GM12878 (cell line): Measurements from ENCODE around the gene KCNIP2. TPM values are rescaled to one million over a fixed set of nuclear protein-coding genes. Genes with fewer than 3 reads are reported as not detected.

Experiments
- ATAC-seq: fragments of 200-7000 bp; cut with Tn5 transposase; 3 replicates; pipeline ENCODE4 v1.9.1; 2020; ENCODE audit warnings: mild to moderate bottlenecking, moderate library complexity
- BruUV-seq: library from RNA; stranded (reverse); fragments of 400-500 nt; replicated peaks from 2 replicates; lab custom pipeline; 2021; lab: Mats Ljungman, UMichigan
- CTCF ChIA-PET: fragments of 300-600 bp; sonication (Branson Sonifier 250); formaldehyde crosslinking; extraction: SDS; loops from one replicate; lab custom pipeline; 2021; ENCODE audit warnings: inconsistent platforms; lab: Yijun Ruan, JAX
- POLR2A ChIA-PET: fragments of 350-600 bp; formaldehyde crosslinking; extraction: SDS; loops from one replicate; lab custom pipeline; 2021; ENCODE audit warnings: inconsistent platforms; lab: Charles Lee
- RAD21 ChIA-PET: fragments of 300-600 bp; sonication (Branson Sonifier 250); formaldehyde crosslinking; loops from one replicate; lab custom pipeline; 2023; ENCODE audit warnings: antibody characterized with exemption; ENCODE audit not compliant: unreplicated experiment; lab: Charles Lee
- SMC1A ChIA-PET: fragments of 300-600 bp; sonication (Branson Sonifier 250); formaldehyde crosslinking; loops from one replicate; lab custom pipeline; 2023; ENCODE audit not compliant: unreplicated experiment, uncharacterized antibody; lab: Charles Lee
- DNase-seq: peaks from one replicate; pipeline ENCODE4 v3.0.0-alpha.2; 2011; ENCODE audit warnings: low read depth, low spot score
- FAIRE-seq: peaks from 3 replicates; lab custom pipeline; 2011; peaks lifted over from hg19 to GRCh38; lab: Jason Lieb, UNC
- H2AFZ ChIP-seq: 2 replicates; pipeline ENCODE4 v1.6.0; 2011; ENCODE audit warnings: low read depth, low read length, control low read depth; ENCODE audit not compliant: control insufficient read depth
- H3K27ac ChIP-seq: 2 replicates; pipeline ENCODE4 v1.5.1; 2011; ENCODE audit warnings: control low read depth; ENCODE audit not compliant: control insufficient read depth, insufficient read depth
- H3K27me3 ChIP-seq, 2 experiments: replicated peaks in 1 of 2; 2 replicates each; pipeline versions ENCODE4 v1.6.0 to v1.6.1; 2011; ENCODE audit warnings: low read length in 1 of 2; ENCODE audit not compliant: control insufficient read depth in 2 of 2, insufficient read depth in 2 of 2
- H3K36me3 ChIP-seq, 2 experiments: 2 replicates each; pipeline ENCODE4 v1.5.1; 2011; ENCODE audit warnings: low read length in 1 of 2; ENCODE audit not compliant: control insufficient read depth in 2 of 2, insufficient read depth in 2 of 2
- H3K4me1 ChIP-seq: 2 replicates; pipeline ENCODE4 v1.6.1; 2011; ENCODE audit warnings: mild to moderate bottlenecking, low read length, moderate library complexity, mixed read lengths; ENCODE audit not compliant: control insufficient read depth, insufficient read depth
- H3K4me2 ChIP-seq: 2 replicates; pipeline ENCODE4 v1.6.0; 2011; ENCODE audit warnings: control low read depth; ENCODE audit not compliant: control insufficient read depth, insufficient read depth
- H3K4me3 ChIP-seq: fragments of 200-600 bp; sonication (generic); 2 replicates; pipeline ENCODE4 v1.5.1; 2016
- H3K79me2 ChIP-seq: 2 replicates; pipeline ENCODE4 v1.6.0; 2011; ENCODE audit warnings: low read length; ENCODE audit not compliant: control insufficient read depth, insufficient read depth
- H3K9ac ChIP-seq: 2 replicates; pipeline ENCODE4 v1.8.0; 2011; ENCODE audit warnings: low read length, control low read depth, mixed read lengths; ENCODE audit not compliant: control insufficient read depth, insufficient read depth
- H3K9me3 ChIP-seq: replicated peaks from 3 replicates; pipeline ENCODE4 v1.5.1; 2011; ENCODE audit warnings: mild to moderate bottlenecking, low read length; ENCODE audit not compliant: control insufficient read depth, insufficient read depth
- H4K20me1 ChIP-seq: 2 replicates; pipeline ENCODE4 v1.6.0; 2011; ENCODE audit not compliant: control insufficient read depth, insufficient read depth
- ETV6 ChIP-seq, 2 experiments: fragments of 450-650 bp in 1 of 2; IDR thresholded peaks in 1 of 2; conservative IDR thresholded peaks in 1 of 2; 2 replicates each; pipeline ENCODE4 v1.6.1; 2014; ENCODE audit warnings: antibody characterized with exemption in 1 of 2, borderline replicate concordance in 1 of 2, low read depth in 1 of 2, mild to moderate bottlenecking in 1 of 2, moderate library complexity in 1 of 2
- KLF5 ChIP-seq: fragments of 450-650 bp; IDR thresholded peaks from 2 replicates; pipeline ENCODE4 v1.6.1; 2014; ENCODE audit warnings: mild to moderate bottlenecking; ENCODE audit not compliant: partially characterized antibody
- TBL1XR1 ChIP-seq: IDR thresholded peaks from 2 replicates; pipeline ENCODE4 v1.6.1; 2012; ENCODE audit warnings: low read depth, low read length, improper control_type of control experiment
- WGBS: methylation state at CpG from one replicate; pipeline ENCODE4 v1.1.6; 2016; ENCODE audit warnings: low lambda C conversion rate; ENCODE audit not compliant: insufficient replicate concordance, insufficient coverage; ENCODE audit errors: missing lambda C conversion rate; 5-methylcytosine and 5-hydroxymethylcytosine counted together
- in situ Hi-C: fragments of 300-500 bp; cut with MboI; formaldehyde crosslinking; loops from 9 replicates; pipeline ENCODE4 v1.14.3; 2018; ENCODE audit warnings: mixed read lengths
- intact Hi-C: fragments of 100-400 bp; cut with micrococcal nuclease; formaldehyde crosslinking; loops from one replicate; pipeline ENCODE4 v1.14.2; 2022; ENCODE audit not compliant: unreplicated experiment
- polyA plus RNA-seq, 11 experiments: library from polyadenylated mRNA; depleted of rRNA in 4 of 11; unstranded in 6 of 11; stranded (reverse) in 5 of 11; fragments of >200 nt; fragmentation: Nextera tagmentation in 4 of 11; fragmentation: Illumina TruSeq in 1 of 11; extraction: Ambion mirVana in 4 of 11; extraction: Trizol in 1 of 11; gene quantifications; 1 replicate in 1 of 11; 2 replicates in 10 of 11; pipeline versions ENCODE4 v1.2.1 to v1.2.3, GENCODE V29; 2011 to 2016; ENCODE audit warnings: inconsistent platforms in 2 of 11, missing spikeins in 2 of 11, low read depth in 1 of 11
- total RNA-seq, 4 experiments: library from RNA; depleted of rRNA in 3 of 4; stranded (reverse); fragments of >200 nt in 3 of 4; fragmentation: Illumina TruSeq in 1 of 4; extraction: Trizol in 1 of 4; gene quantifications; 2 replicates each; pipeline versions ENCODE4 v1.2.1 to v1.2.3, GENCODE V29; 2013 to 2021
- TF ChIP-seq, protein P1 (sequence below): fragments of 450-650 bp; IDR thresholded peaks from 2 replicates; pipeline ENCODE4 v1.6.1; 2018; ENCODE audit warnings: mild to moderate bottlenecking, low read depth, moderate library complexity; ENCODE audit not compliant: partially characterized antibody

Gene KCNIP2
- total and polyA plus RNA-seq, 10 of the 15 experiments (the other 5 are each of a cell fraction or from before 2014, with no cell fraction given) = 0.46 to 4.3 (median 1.7) TPM

- no peaks in the 10 kb centered on the region for H3K79me2 ChIP-seq
- no peaks in the 10 kb centered on the region for H3K36me3 ChIP-seq
- no peak overlapping the region for H3K9ac ChIP-seq
- RAD21 ChIA-PET = interaction anchor here (0.9 to 3.1 kb wide), 10 partner anchors 9 to 175 kb away, joined by 3 to 21 read pairs (median 6); no protein-coding TSS in a partner anchor
- in situ Hi-C loops = no loop called here
- H3K9me3 ChIP-seq = no peaks in the 10 kb centered on the region
- DNase-seq = no peak
- no TSS peak for BruUV-seq
- POLR2A ChIA-PET = interaction anchor here (1.3 to 1.6 kb wide), 3 partner anchors 9 to 77 kb away, joined by 3 to 4 read pairs (median 4); no protein-coding TSS in a partner anchor
- FAIRE-seq = no peak
- no peak overlapping the region for H3K4me2 ChIP-seq
- CTCF ChIA-PET = interaction anchor here (0.7 to 11.7 kb wide), 11 partner anchors 10 to 180 kb away, joined by 3 to 543 read pairs (median 4); no protein-coding TSS in a partner anchor
- H3K4me3 ChIP-seq = no peak overlapping the region
- SMC1A ChIA-PET = interaction anchor here (1.5 to 9.0 kb wide), 8 partner anchors 10 to 116 kb away, joined by 3 to 408 read pairs (median 18); no protein-coding TSS in a partner anchor
- intact Hi-C loops = no loop called here
- no peak for ATAC-seq
- TF ChIP-seq TBL1XR1 (no peak), ETV6 (conservative IDR thresholded peaks at IDR 0.05 in 1 of 2, IDR thresholded peaks at IDR 0.05 in 1 of 2; ENCODE audit: borderline replicate concordance in 1 of 2, low read depth in 1 of 2) (no peak), KLF5 (no peak)
- TF ChIP-seq, protein P1, sequence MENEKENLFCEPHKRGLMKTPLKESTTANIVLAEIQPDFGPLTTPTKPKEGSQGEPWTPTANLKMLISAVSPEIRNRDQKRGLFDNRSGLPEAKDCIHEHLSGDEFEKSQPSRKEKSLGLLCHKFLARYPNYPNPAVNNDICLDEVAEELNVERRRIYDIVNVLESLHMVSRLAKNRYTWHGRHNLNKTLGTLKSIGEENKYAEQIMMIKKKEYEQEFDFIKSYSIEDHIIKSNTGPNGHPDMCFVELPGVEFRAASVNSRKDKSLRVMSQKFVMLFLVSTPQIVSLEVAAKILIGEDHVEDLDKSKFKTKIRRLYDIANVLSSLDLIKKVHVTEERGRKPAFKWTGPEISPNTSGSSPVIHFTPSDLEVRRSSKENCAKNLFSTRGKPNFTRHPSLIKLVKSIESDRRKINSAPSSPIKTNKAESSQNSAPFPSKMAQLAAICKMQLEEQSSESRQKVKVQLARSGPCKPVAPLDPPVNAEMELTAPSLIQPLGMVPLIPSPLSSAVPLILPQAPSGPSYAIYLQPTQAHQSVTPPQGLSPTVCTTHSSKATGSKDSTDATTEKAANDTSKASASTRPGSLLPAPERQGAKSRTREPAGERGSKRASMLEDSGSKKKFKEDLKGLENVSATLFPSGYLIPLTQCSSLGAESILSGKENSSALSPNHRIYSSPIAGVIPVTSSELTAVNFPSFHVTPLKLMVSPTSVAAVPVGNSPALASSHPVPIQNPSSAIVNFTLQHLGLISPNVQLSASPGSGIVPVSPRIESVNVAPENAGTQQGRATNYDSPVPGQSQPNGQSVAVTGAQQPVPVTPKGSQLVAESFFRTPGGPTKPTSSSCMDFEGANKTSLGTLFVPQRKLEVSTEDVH = no peak
- TF ChIP-seq, all 136 proteins: peak for 0
- H4K20me1 ChIP-seq = no peaks in the 10 kb centered on the region
- H3K4me1 ChIP-seq = peaks cover 43% of the 10 kb centered on the region
- no peak overlapping the region for H3K27ac ChIP-seq
- WGBS = 68% methylated on average over 4 of the region's 4 CpGs
- no peaks in the 10 kb centered on the region for H3K27me3 ChIP-seq
- H2AFZ ChIP-seq = no peak overlapping the region
Measured at GRCh38 chr10:101892782-101893391, 49.3 kb upstream of the KCNIP2 start.
